Measurements from ENCODE around the gene MUC16.

Gene MUC16

DNA sequence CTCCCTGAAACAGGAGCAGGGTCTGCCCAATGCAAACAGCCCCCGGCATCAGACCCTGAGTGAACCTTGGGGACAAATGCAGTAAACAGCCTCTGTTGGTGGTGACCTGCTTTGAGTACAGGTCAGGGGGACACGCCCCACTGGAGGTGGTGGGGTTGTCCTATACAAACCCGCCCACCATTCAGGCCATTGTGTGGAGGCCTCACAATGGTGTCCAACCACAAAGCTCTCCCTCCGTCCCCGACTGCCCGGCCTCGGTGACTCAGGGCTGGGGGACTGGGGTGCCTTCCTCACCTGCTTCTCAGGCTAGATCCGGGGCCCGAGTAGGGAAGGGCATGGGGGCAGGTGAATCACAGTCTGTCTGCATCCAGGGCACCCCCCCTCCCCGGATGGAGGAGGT lies 1.5 kb downstream of the MUC16 start:
- DNase-seq, result no peak

DNA sequence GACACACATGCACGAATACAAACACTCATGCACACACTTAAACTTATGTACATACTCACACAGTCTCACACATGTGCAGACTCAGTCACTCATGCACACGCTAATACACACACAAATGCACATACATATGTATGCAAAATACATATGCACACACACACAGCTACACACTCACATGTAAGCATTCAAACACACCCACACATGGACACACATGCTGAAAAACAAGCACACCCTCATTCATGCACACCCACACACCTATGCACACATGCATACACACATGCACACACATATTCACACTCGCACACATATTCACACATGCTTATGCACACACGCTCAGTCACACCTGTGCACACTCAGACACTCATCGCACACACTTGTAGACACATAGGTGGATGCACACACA lies 9.3 kb downstream of the MUC16 start:
- no peak for DNase-seq

DNA sequence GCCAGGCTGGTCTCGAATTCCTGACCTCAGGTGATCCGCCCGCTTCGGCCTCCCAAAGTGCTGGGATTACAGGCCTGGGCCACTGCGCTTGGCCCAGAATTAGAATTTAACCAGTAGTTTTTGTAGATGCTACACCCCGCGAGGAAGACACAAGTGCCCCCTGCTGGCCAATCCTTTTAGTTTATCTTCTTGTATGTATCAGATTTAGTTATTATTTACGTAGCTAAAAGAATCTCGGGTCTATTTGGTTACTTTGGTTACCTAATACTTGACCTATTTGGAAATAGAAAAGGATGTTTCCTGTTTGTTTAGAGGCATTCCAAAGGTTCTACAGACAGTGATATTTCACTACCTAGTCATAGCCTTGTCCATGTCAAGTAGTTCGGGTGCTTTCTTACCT lies 22.0 kb downstream of the MUC16 start:
- peak; percentile 18 for DNase-seq

DNA sequence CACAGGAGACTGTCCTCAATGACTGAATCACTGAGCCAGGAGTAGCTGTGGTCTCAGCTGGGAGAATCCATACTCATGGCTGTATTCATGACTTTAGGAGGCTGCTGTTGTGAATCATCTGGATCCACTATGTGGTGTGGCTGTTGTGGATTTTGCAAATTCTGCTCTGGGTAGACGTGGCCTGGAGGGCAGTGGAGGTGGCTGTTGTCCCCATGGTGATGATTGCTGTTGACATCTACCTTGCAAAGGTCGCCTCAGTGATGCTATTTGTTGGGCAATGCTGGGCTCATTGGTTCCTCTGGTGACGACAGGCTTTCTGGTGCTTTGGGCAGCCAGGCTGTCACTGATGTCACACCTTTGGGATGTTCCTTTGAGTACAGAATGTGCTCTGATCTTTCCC lies 23.9 kb downstream of the MUC16 start:
- DNase-seq, result no peak

DNA sequence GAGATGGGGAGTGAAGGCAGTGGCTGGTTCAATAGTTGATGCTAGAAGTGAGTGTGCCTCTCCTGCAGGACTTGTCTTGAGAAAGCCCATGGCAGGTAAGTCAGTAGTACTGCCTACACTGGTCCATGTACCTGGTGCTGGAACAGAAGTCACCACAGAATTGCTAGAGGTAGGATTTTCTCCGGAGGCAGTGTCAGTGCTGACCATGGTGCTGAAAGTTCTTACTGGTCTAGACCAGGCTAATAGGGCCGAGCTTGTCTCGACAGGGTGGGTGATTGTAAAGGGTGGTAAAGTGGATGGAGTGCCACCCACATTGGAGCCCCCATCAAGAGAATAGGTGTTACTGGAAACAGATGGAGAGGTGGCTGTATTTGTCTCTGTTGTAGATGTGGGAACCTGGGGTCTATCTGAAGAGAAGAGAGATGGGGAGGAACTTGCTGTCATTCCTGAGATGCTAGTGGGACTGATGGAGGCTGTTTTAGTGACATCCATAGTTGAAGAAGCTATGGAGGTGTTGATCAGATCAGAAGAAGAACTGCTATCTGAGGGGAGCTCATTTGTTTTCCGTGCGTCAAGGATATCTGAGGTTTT lies 36.6 kb downstream of the MUC16 start:
- DNase-seq, result no peak

DNA sequence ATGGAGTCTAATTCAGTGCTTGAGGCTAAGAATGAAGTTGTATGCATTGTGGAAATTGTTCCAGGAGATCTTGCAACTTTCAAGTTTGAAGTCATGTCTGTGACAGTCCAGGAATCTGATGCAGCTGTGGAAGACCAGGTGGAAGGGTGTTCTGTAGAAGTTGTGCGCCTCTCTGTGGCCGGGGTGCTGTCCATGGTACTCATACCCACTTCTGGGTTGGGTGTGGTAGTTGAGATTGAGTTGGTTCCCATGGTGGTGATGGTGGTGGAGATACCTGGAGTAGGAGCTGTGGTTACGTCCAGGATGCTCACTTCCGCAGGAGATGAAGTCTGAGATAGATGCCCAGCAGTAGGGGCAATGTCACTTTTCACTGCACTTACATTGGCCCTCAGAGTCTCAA lies 44.3 kb downstream of the MUC16 start:
- DNase-seq, result no peak
